Stimulated activated CD4-positive, alpha-beta T cell treated with anti-CD3 and anti-CD28 coated beads, TNF-alpha, amount 100 ng/mL, for 1 hour (primary cell): ENCODE data around the gene SRF.

ENCODE experiments used
- DNase-seq, 3 donors: peaks; one replicate each; pipeline ENCODE4 v3.0.0-alpha.2; 2020; ENCODE audit warnings: low read depth in 3 of 3, low spot score in 1 of 3

The SRF gene

GRCh38 chr6:43181621-43181941, 10.5 kb downstream of the SRF start:
- no peak for DNase-seq

DNA sequence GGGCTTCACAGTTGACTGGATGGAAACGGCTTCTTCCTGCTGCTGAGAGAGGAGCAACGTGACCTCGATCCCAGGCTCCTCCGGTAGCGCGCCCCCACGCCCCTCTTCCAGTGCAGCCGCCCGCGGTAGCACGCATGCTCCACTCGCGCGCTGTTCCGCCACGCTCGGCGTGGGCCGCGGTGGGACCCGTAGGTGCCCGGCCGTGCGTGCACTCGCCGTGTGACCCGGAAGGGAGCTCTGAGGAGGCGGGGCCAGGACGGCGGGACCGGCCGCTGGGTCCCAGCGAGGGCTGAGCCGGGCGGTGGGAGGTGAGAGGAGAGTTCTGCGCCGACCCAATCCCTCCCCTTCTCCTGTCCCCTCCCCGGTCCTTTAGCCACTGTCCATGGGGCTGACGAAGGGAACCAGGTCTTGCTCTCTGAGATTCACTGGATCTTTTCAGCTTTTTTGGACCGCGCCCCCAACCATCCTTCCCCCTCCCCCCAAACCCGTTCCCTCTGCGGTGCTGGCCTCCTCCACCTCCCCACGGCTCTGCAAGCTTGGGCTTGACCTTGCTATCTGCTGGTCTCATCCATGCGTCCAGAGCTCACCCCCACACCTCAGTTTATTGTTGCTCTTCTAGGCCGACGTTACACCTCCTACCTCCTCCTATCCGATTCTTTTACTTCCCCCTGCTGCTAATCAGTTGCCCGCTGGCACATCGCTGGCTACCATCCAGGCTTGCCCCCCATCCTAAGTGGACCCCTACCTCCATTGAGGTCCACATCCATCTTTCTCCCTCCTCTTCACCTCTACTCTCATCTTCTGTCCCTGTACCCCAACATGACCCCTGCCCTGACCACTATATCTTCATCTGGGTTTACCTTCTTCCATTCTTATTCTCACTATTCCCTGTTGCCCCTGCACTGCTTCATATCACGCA, 11.1 kb downstream of the SRF start, which contains the start of gene CUL9:
Gene CUL9, plus strand, starts transcription at position 255 of the 919 bp plus-strand sequence. CDS start 2,115 bp downstream, outside the sequence.
- peak; percentile 38 to 66 (median 45) for DNase-seq

GRCh38 chr6:43183441-43183840, 12.4 kb downstream of the SRF start:
- no peak for DNase-seq

- no peak for DNase-seq
Observed at GRCh38 chr6:43184268-43184985, 13.4 kb downstream of the SRF start.

DNA sequence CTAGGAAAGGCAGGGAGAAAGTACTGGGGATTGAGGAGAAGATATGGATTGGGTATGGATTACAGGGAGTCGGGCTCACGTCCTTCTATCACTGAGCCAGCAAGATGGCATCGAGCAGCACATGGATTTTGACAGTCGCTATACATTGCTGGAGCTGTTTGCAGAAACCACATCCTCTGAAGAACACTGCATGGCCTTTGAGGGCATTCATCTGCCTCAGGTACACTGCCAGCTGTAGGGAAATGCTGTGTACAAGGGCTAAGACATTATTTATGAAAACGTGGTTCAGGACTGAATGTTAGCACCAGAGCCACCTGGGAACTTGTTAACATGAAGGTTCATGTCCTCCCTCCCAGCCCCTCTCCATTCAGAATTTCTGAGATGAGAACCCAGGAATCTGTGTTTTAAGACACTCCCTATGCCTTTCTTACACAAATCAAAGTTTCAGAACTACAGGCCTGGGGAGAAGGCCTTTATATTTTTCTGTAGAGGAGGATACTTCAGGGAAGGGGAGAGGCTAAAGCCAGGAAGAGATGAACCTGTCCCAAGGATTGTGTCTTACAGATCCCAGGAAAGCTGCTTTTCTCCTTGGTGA, 14.4 kb downstream of the SRF start:
- no peak for DNase-seq

DNA sequence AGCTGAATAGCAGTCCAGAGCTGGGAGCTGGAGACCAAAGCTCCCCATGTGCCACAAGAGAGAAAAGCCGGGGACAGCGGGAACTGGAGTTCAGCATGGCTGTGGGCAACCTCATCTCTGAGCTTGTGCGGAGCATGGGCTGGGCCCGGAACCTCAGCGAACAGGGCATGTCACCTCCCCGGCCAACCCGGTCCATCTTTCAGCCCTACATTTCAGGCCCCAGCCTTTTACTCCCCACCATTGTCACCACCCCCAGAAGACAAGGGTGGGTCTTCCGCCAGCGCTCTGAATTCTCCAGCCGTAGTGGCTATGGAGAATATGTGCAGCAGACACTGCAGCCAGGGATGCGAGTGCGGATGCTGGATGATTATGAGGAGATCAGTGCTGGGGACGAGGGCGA, 14.9 kb downstream of the SRF start:
- DNase-seq, result no peak

DNA sequence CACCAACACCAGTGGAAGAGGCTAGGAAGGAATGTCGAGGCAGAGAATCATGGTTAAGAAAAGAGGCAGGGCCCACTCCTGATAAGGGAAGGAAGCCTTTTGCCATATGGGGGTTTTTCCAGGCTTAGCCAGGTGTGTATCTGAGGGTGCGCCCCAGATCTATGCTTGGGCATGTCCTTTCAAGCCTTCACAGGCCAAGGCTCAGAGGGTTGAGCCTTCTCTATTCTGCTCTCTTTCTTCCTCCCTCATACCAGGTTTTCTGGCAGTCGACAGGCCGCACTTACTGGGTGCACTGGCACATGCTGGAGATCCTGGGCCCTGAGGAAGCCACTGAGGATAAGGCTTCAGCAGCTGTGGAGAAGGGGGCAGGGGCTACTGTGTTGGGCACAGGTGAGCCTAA, 15.6 kb downstream of the SRF start:
- no peak for DNase-seq

DNA sequence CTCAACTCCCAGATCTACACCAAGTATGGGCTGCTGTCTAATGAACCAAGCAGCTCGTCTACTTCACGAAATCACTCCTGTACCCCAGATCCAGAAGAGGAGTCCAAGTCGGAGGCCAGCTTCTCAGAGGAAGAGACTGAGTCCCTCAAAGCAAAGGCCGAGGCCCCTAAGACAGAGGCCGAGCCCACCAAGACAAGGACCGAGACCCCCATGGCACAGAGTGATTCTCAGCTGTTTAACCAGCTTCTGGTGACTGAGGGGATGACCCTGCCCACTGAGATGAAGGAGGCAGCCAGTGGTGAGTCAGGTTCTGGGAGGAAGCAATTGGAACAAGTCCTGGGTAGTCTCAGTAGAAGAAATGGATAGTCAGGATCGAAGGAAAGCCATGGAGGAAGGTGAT, 16.8 kb downstream of the SRF start:
- DNase-seq, result no peak

GRCh38 chr6:43188426-43188825, 17.4 kb downstream of the SRF start:
- no peak for DNase-seq

DNA sequence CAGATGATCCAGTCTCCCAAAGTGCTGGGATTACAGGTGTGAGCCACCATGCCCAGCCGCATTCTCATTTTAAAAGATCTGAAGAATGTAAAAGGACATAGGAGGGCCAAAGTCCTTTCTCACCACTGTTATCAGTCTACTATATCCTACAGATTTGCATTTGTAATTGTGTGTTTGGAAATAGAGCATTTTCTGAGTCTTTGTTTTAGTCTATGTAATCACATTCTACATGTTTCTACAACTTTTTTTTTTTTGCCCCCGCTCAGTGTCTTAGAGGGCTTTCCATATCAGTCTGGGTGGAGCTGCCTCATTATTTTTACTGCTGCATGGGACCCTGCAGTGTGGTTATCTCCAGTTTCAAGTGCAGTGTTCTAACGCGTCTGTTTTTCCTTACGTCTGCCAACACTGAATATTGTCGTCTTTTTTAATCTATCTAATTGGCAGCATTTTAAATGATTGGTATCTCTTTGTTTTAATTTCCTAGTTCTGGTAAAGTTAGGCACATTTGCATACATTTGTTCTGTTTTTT, 18.8 kb downstream of the SRF start:
- no peak for DNase-seq

DNA sequence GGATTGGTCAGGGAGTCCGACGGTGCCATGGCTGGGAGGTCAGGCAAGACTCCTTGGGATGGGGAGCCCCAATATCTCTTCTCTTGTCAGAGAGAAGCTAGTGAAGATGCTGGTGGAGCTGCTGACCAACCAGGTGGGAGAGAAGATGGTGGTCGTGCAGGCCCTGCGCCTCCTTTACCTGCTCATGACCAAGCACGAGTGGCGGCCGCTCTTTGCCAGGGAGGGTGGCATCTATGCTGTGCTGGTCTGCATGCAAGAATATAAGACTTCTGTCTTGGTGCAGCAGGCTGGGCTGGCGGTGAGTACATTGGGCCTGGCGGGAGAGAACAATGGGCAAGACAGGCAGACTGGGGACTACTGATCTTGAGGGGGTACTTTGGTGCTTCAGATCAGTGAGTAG, 21.8 kb downstream of the SRF start:
- no peak for DNase-seq

GRCh38 chr6:43193929-43194328, 22.9 kb downstream of the SRF start:
- no peak for DNase-seq

GRCh38 chr6:43196337-43196736, 25.3 kb downstream of the SRF start:
- DNase-seq, result no peak

- DNase-seq, result no peak
Observed at GRCh38 chr6:43199912-43200311, 28.8 kb downstream of the SRF start.

- DNase-seq, result no peak
Observed at GRCh38 chr6:43200541-43200940, 29.5 kb downstream of the SRF start.

GRCh38 chr6:43202451-43202850, 31.4 kb downstream of the SRF start:
- DNase-seq, result no peak

DNA sequence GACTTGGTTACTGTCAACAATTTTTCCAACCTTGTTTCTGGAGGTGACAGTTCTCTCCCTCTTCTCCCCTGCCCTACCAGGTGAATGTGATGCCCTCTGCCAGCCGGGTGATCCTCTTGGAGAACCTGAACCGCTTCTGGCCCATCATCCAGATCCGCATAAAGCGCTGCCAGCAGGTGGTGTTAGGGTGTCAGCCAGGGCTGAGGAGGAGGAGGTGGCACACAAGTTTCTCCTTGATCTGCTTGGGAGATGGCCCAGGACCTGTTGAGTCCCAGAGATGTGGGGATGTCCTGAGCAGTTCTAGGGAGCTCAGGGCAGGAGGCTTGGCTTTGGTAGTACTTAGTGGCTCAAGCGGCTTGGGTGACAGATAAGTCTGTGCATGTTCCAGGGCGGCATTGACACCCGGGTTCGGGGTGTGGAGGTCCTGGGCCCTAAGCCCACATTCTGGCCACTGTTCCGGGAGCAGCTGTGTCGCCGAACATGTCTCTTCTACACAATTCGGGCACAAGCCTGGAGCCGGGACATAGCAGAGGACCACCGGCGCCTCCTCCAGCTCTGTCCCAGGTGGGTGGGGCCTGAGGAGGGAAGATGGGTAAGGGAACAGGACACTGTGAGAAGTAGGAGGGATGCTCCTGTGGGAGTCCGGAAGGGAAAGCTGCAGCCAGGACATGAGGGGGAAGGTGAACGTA, 32.1 kb downstream of the SRF start:
- no peak for DNase-seq

- no peak for DNase-seq
Observed at GRCh38 chr6:43203718-43204095, 32.6 kb downstream of the SRF start.

GRCh38 chr6:43204271-43205105, 33.4 kb downstream of the SRF start:
- DNase-seq, result no peak

- DNase-seq, result no peak
Observed at GRCh38 chr6:43205849-43206248, 34.8 kb downstream of the SRF start.
